HG03066 (cell line): ENCODE data around the gene HDHD5.

Experiments used
- ATAC-seq: cut with Tn5 transposase; IDR thresholded peaks from one replicate; pipeline ENCODE4 v1.9.1; 2021; ENCODE audit warnings: low read depth; ENCODE audit not compliant: unreplicated experiment

HDHD5 gene

GRCh38 chr22:17121233-17122195 lies 37.6 kb downstream of the HDHD5 start, which contains the start of gene TMEM121B:
TSS of gene TMEM121B (minus strand) at chr22:17121360. CDS start at chr22:17121127, 233 bp downstream.
- no peak for ATAC-seq

DNA sequence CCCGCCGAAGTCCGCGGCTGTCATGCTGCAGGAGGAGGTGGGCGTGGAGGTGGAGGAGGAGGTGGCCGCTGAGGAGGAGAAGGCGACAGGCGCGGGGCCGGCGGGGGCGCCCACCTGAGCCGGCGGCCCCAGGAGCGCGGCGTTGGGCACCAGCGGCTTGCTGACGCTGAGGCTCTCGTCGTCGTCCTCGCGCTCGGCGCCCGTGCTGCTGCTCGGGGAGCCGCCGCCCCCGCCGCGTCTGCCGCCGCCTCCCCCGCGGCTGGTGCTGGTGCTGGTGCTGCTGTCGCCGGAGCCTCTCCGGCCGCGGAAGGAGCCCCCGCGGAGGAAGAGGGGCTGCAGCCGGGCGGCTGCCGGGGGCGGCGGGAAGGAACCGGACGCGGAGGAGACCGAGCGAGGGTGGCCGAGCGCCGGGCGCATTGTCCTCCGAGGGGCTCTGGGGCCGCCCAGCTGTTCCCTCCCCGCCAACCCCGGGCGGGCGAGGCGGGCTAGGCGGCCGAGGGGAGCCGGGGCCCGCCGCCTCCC lies 38.3 kb downstream of the HDHD5 start:
- no peak for ATAC-seq

- ATAC-seq = no peak
Observed at GRCh38 chr22:17120281-17120680, 38.8 kb downstream of the HDHD5 start.

DNA sequence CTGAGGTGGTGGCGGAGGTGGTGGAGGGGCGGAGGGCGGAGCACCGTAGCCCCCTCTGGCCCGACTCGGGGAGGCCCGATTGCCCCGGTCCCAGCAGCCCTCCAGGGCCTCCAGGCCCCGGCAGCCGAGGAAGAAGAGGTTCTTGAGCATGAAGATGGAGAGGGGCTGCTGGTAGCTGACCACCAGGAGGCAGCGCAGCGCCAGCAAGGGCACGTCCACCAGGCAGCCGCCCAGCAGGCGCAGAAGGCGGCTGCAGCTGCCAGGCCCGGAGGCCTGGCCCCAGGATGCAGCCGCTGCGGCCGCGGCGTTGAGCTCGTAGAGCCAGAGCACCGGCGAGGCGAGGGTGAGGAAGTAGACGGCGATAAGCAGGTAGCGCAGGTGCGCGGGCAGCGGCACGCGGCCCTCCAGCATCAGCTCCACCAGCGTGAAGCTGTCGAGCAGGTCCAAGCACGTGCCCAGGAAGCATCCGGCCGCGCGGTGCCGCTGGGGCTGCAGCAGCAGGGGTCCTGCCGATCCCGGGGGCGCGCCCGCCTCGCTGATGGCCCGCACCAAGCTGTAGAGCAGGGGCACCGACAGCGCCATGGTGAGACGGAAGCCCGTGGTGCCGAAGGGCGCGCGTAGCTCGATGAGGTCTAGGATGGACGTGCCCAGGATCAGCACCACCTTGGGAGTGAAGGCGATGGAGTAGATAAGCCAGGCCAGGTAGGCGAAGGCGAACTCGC lies 39.4 kb downstream of the HDHD5 start:
- no peak for ATAC-seq

GRCh38 chr22:17118342-17118741 lies 40.7 kb downstream of the HDHD5 start:
- no peak for ATAC-seq

GRCh38 chr22:17117890-17118289 lies 41.2 kb downstream of the HDHD5 start:
- ATAC-seq = no peak

DNA sequence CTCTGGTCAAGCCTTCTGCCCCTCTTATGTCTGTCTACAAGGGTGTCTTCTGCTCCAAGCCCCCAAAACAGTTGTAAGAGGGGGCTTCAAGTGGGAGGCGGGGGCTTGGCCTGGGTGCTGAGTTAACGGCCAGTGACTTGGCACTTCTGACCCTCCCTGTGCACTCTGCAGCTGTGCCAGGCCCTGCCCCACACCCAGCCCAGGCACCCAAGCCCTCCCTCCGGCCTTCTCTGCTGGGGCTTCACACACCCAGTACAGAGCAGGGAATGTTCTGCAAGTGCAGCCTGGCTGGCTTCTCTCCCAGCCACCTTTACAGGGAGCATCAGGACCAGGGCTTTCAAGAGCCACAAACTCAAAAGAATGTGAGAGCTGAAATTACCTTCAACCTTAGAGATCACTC lies 41.7 kb downstream of the HDHD5 start:
- ATAC-seq = no peak

- ATAC-seq = no peak
Observed at GRCh38 chr22:17116572-17117330, 42.3 kb downstream of the HDHD5 start.

- no peak for ATAC-seq
Observed at GRCh38 chr22:17115945-17116565, 43.0 kb downstream of the HDHD5 start.

- no peak for ATAC-seq
Observed at GRCh38 chr22:17115236-17115635, 43.8 kb downstream of the HDHD5 start.

DNA sequence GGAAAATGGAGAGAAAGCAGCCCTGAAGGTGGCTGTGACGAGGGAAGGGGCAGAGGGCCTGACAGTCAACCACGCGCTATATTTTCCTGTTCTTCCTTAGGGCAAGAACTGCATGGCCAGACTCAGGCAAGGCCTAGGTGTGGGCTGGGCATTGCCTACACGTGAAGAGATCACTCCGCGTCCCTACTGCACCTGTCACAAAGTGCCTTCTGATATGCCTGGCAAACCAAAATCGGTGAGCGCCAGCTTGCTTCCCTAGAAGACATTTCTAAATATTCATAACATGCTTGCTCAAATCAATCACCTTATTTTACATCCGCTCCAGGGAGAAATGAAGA lies 44.2 kb downstream of the HDHD5 start:
- ATAC-seq = no peak

GRCh38 chr22:17114173-17114897 lies 44.7 kb downstream of the HDHD5 start:
- no peak for ATAC-seq

DNA sequence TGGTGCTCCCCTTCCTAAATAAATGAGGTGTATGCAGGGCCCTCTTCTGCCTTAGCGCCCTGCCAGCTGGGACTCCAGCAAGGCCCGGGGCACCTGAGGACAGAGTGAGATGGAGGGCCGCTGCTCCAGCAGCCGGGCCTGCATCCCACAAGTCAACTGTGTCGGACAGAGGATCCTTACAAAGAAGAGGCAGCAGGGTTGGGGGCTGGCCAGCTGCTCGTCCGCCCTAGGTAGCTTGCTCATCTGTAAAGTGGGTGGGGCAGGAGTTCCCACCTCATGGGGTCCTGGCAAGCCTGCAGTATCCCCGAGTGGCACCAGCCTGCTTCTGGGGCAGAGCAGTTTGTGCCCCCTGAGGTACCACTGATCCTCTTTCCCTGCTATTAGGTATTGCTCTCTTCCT lies 45.5 kb downstream of the HDHD5 start:
- no peak for ATAC-seq

GRCh38 chr22:17112491-17113042 lies 46.5 kb downstream of the HDHD5 start:
- ATAC-seq = no peak

DNA sequence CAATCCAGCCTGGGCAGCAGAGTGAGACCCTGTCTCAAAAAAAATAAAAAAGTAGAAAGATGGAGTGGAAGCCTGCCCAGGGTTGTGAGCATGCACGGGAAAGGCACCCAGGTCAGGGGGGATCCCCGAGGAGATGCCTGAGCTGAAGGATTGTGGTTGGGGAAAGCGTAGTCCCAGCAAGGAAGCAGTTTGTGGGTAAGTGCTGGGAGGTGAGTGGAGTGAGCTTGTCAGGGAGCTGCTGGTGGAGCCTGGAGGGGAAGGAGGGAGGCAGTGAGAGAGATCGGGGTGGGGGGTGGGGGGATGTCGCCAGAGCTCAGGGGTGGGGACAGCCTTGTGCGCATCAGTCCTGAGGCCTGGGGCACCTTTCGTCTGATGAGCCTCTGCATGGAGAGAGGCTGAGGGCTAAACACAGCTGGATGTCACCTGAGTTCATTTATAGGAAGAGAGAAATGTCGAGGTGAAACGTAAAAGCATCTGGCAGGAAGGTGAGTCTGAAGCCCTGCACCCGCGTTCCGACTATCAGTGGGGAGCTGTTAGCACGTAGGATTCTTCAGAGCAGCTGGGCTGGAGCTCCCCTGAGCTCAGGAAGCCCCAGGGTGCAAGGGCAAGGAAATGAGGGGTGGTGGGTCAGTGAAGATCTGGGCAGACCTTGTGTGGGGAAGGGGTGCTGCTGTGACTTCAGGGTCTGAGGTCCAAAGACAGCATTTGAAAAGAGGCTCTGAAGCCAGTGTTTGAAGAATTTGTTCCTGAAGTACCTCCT lies 48.1 kb downstream of the HDHD5 start:
- ATAC-seq = no peak

- no peak for ATAC-seq
Observed at GRCh38 chr22:17109976-17110375, 49.1 kb downstream of the HDHD5 start.

DNA sequence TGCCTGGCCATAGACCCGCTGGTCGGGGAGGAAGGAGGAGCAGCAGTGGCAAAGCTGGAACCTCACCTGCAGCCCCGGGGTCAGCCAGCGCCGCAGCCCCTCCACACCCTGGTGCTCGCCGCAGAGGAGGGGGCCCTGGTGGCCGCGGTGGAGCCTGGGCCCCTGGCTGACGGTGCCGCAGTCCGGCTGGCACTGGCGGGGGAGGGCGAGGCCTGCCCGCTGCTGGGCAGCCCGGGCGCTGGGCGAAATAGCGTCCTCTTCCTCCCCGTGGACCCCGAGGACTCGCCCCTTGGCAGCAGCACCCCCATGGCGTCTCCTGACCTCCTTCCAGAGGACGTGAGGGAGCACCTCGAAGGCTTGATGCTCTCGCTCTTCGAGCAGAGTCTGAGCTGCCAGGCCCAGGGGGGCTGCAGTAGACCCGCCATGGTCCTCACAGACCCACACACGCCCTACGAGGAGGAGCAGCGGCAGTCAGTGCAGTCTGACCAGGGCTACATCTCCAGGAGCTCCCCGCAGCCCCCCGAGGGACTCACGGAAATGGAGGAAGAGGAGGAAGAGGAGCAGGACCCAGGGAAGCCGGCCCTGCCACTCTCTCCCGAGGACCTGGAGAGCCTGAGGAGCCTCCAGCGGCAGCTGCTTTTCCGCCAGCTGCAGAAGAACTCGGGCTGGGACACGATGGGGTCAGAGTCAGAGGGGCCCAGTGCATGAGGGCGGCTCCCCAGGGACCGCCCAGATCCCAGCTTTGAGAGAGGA lies 49.8 kb downstream of the HDHD5 start:
- no peak for ATAC-seq
